HuH-7.5 (cell line): ENCODE measurements around the gene FAM13B.
"Not testable (repeated sequence)": the region's sequence is repeated elsewhere in the genome, so short reads cannot be mapped to it uniquely, and the experiment has no call there.

Source experiments
- DNase-seq: peaks from one replicate; pipeline ENCODE4 v3.0.0; 2011; ENCODE audit warnings: low spot score

The FAM13B gene

GRCh38 chr5:138035605-138036537, 3.0 kb upstream of the FAM13B start:
- peak; percentile 49 for DNase-seq

GRCh38 chr5:138033907-138034306, 1.0 kb upstream of the FAM13B start:
- no peak for DNase-seq

GRCh38 chr5:138033386-138033808, 518 bp upstream of the FAM13B start:
- DNase-seq, result peak; percentile 43

- DNase-seq, result no peak
These were observed 779 bp downstream of the FAM13B start for GRCh38 chr5:138032028-138032571.

- DNase-seq, result no peak
These were observed 2.9 kb downstream of the FAM13B start for GRCh38 chr5:138029944-138030343.

GRCh38 chr5:138029501-138029900, 3.4 kb downstream of the FAM13B start:
- no peak for DNase-seq

- no peak for DNase-seq
These were observed 3.9 kb downstream of the FAM13B start for GRCh38 chr5:138028971-138029365.

- not testable (repeated sequence) for DNase-seq
These were observed 4.5 kb downstream of the FAM13B start for GRCh38 chr5:138028262-138028970.

- not testable (repeated sequence) for DNase-seq
These were observed 6.1 kb downstream of the FAM13B start for GRCh38 chr5:138026793-138027192.

- no peak for DNase-seq
These were observed 7.6 kb downstream of the FAM13B start for GRCh38 chr5:138025285-138025684.

- DNase-seq, result no peak
These were observed 8.8 kb downstream of the FAM13B start for GRCh38 chr5:138024117-138024516.

GRCh38 chr5:138022912-138023311, 10.0 kb downstream of the FAM13B start:
- no peak for DNase-seq

GRCh38 chr5:138021771-138022170, 11.1 kb downstream of the FAM13B start:
- no peak for DNase-seq

GRCh38 chr5:138018849-138019248, 14.0 kb downstream of the FAM13B start:
- no peak for DNase-seq

- no peak for DNase-seq
These were observed 17.0 kb downstream of the FAM13B start for GRCh38 chr5:138015916-138016315.

GRCh38 chr5:138011991-138012390, 20.9 kb downstream of the FAM13B start:
- no peak for DNase-seq

GRCh38 chr5:138000102-138000723, 32.7 kb downstream of the FAM13B start:
- DNase-seq, result no peak

- no peak for DNase-seq
These were observed 35.1 kb downstream of the FAM13B start for GRCh38 chr5:137997726-137998213.

GRCh38 chr5:137995749-137996128, 37.1 kb downstream of the FAM13B start:
- no peak for DNase-seq

- no peak for DNase-seq
These were observed 37.7 kb downstream of the FAM13B start for GRCh38 chr5:137995077-137995748.

- no peak for DNase-seq
These were observed 38.3 kb downstream of the FAM13B start for GRCh38 chr5:137994556-137994955.

- no peak for DNase-seq
These were observed 43.5 kb downstream of the FAM13B start for GRCh38 chr5:137989419-137989818.
